Parathyroid adenoma (tissue), 2 donors: ENCODE measurements around the gene KCNK15.

Source experiments
- H2AFZ ChIP-seq: fragments of 300-600 bp; sonication (generic); one replicate; pipeline ENCODE4 v1.7.0; 2017; ENCODE audit warnings: antibody characterized with exemption, mild to moderate bottlenecking
- H3K27ac ChIP-seq: fragments of 300-600 bp; sonication (generic); one replicate; pipeline ENCODE4 v1.7.0; 2017
- H3K27me3 ChIP-seq: fragments of 300-600 bp; sonication (generic); one replicate; pipeline ENCODE4 v1.7.0; 2017; ENCODE audit warnings: low read length; ENCODE audit not compliant: control insufficient read depth, insufficient read depth
- H3K36me3 ChIP-seq: fragments of 300-600 bp; sonication (generic); one replicate; pipeline ENCODE4 v1.7.0; 2017; ENCODE audit warnings: low read length; ENCODE audit not compliant: control insufficient read depth, insufficient read depth
- H3K4me1 ChIP-seq: fragments of 300-600 bp; sonication (generic); one replicate; pipeline ENCODE4 v1.7.0; 2017; ENCODE audit warnings: control low read depth
- H3K4me2 ChIP-seq: fragments of 300-600 bp; sonication (generic); one replicate; pipeline ENCODE4 v1.7.0; 2017; ENCODE audit warnings: low read length
- H3K4me3 ChIP-seq: fragments of 300-600 bp; sonication (generic); one replicate; pipeline ENCODE4 v1.7.0; 2017; ENCODE audit warnings: low read depth, low read length
- H3K79me2 ChIP-seq: fragments of 300-600 bp; sonication (generic); one replicate; pipeline ENCODE4 v1.7.0; 2017; ENCODE audit warnings: control low read depth
- H3K9ac ChIP-seq: fragments of 300-600 bp; sonication (generic); one replicate; pipeline ENCODE4 v1.7.0; 2017; ENCODE audit warnings: mild to moderate bottlenecking
- H3K9me3 ChIP-seq: fragments of 300-600 bp; sonication (generic); one replicate; pipeline ENCODE4 v1.7.0; 2017; ENCODE audit warnings: low read length; ENCODE audit not compliant: control insufficient read depth
- CTCF ChIP-seq: fragments of 300-600 bp; sonication (generic); IDR thresholded peaks from one replicate; pipeline ENCODE4 v1.7.0; 2017; ENCODE audit warnings: antibody characterized with exemption, mild to moderate bottlenecking
- donor health status: primary hyperparathyroidism.

Gene KCNK15

GRCh38 chr20:44719841-44720240 lies 25.8 kb upstream of the KCNK15 start:
- Histone ChIP-seq H3K4me3 (no peak overlapping the region), H3K9me3 (no peaks in the 10 kb centered on the region), H3K9ac (no peak overlapping the region), H3K4me1 (no peaks in the 10 kb centered on the region), H3K27me3 (no peaks in the 10 kb centered on the region), H3K79me2 (no peaks in the 10 kb centered on the region), H2AFZ (no peak overlapping the region), H3K36me3 (no peaks in the 10 kb centered on the region), H3K4me2 (no peak overlapping the region), H3K27ac (no peak overlapping the region)
- TF ChIP-seq CTCF = no peak

- no peak overlapping the region for H3K27ac ChIP-seq
- H3K9me3 ChIP-seq = no peaks in the 10 kb centered on the region
- H3K9ac ChIP-seq = no peak overlapping the region
- H3K36me3 ChIP-seq = no peaks in the 10 kb centered on the region
- no peak overlapping the region for H2AFZ ChIP-seq
- H3K4me3 ChIP-seq = no peak overlapping the region
- no peak overlapping the region for H3K4me2 ChIP-seq
- no peaks in the 10 kb centered on the region for H3K27me3 ChIP-seq
- TF ChIP-seq CTCF = no peak
- no peaks in the 10 kb centered on the region for H3K79me2 ChIP-seq
- no peaks in the 10 kb centered on the region for H3K4me1 ChIP-seq
Observed at GRCh38 chr20:44720621-44720996, 25.1 kb upstream of the KCNK15 start.

- Histone ChIP-seq H3K9ac (no peak overlapping the region), H3K9me3 (no peaks in the 10 kb centered on the region), H2AFZ (no peak overlapping the region), H3K4me1 (no peaks in the 10 kb centered on the region), H3K4me3 (no peak overlapping the region), H3K4me2 (no peak overlapping the region), H3K27ac (no peak overlapping the region), H3K27me3 (no peaks in the 10 kb centered on the region), H3K79me2 (no peaks in the 10 kb centered on the region), H3K36me3 (no peaks in the 10 kb centered on the region)
- no peak for TF ChIP-seq CTCF
Observed at GRCh38 chr20:44720997-44721784, 24.5 kb upstream of the KCNK15 start.

- no peak overlapping the region for H3K4me3 ChIP-seq
- no peaks in the 10 kb centered on the region for H3K79me2 ChIP-seq
- no peak overlapping the region for H3K4me2 ChIP-seq
- H3K36me3 ChIP-seq = no peaks in the 10 kb centered on the region
- H3K9me3 ChIP-seq = no peaks in the 10 kb centered on the region
- TF ChIP-seq CTCF = no peak
- H3K9ac ChIP-seq = no peak overlapping the region
- H2AFZ ChIP-seq = no peak overlapping the region
- H3K4me1 ChIP-seq = no peaks in the 10 kb centered on the region
- H3K27ac ChIP-seq = no peak overlapping the region
- H3K27me3 ChIP-seq = no peaks in the 10 kb centered on the region
Observed at GRCh38 chr20:44721785-44722054, 23.9 kb upstream of the KCNK15 start.

- Histone ChIP-seq H3K9ac (no peak overlapping the region), H3K4me1 (no peaks in the 10 kb centered on the region), H2AFZ (no peak overlapping the region), H3K9me3 (no peaks in the 10 kb centered on the region), H3K27me3 (no peaks in the 10 kb centered on the region), H3K36me3 (no peaks in the 10 kb centered on the region), H3K4me3 (no peak overlapping the region), H3K27ac (no peak overlapping the region), H3K79me2 (no peaks in the 10 kb centered on the region), H3K4me2 (no peak overlapping the region)
- no peak for TF ChIP-seq CTCF
Observed at GRCh38 chr20:44722990-44723389, 22.7 kb upstream of the KCNK15 start.
